Karpas-422 (cell line): ENCODE data around the gene PRICKLE2. TPM values are rescaled to one million over a fixed set of nuclear protein-coding genes. Genes with fewer than 3 reads are reported as not detected.

Experiments used
- DNase-seq: peaks from one replicate; pipeline ENCODE4 v3.0.0-alpha.2; 2015
- H2AFZ ChIP-seq: fragments of 200-600 bp; sonication (generic); 2 replicates; pipeline ENCODE4 v1.6.1; 2014; ENCODE audit warnings: antibody characterized with exemption, low read length, mixed read lengths
- H3K27ac ChIP-seq: fragments of 200-600 bp; sonication (generic); 2 replicates; pipeline ENCODE4 v1.5.1; 2014; ENCODE audit warnings: mild to moderate bottlenecking, low read length, moderate library complexity
- H3K27me3 ChIP-seq: fragments of 200-600 bp; sonication (generic); 2 replicates; pipeline ENCODE4 v1.6.1; 2014; ENCODE audit warnings: low read length, mixed read lengths
- H3K36me3 ChIP-seq: fragments of 200-600 bp; sonication (generic); 2 replicates; pipeline ENCODE4 v1.6.1; 2014; ENCODE audit warnings: low read length, mixed read lengths; ENCODE audit not compliant: insufficient read depth
- H3K4me1 ChIP-seq: fragments of 200-600 bp; sonication (generic); 2 replicates; pipeline ENCODE4 v1.6.1; 2014; ENCODE audit warnings: mild to moderate bottlenecking, low read length, mixed read lengths
- H3K4me2 ChIP-seq: fragments of 200-600 bp; sonication (generic); 2 replicates; pipeline ENCODE4 v1.6.1; 2014; ENCODE audit warnings: low read length, low read depth, mild to moderate bottlenecking; ENCODE audit not compliant: poor library complexity, severe bottlenecking
- H3K4me3 ChIP-seq: fragments of 200-600 bp; sonication (generic); 2 replicates; pipeline ENCODE4 v1.5.1; 2014; ENCODE audit warnings: mild to moderate bottlenecking, antibody characterized with exemption, low read length, mixed read lengths
- H3K79me2 ChIP-seq: fragments of 200-600 bp; sonication (generic); 2 replicates; pipeline ENCODE4 v1.6.1; 2014; ENCODE audit warnings: mild to moderate bottlenecking, low read length, mixed read lengths
- H3K9ac ChIP-seq: fragments of 200-600 bp; sonication (generic); 2 replicates; pipeline ENCODE4 v1.6.0; 2014; ENCODE audit warnings: low read length
- H3K9me2 ChIP-seq: fragments of 200-600 bp; sonication (generic), shearing (Covaris generic); replicated peaks from 2 replicates; pipeline ENCODE4 v1.6.0; 2014; ENCODE audit warnings: mild to moderate bottlenecking, low read length, moderate library complexity; ENCODE audit not compliant: insufficient read depth
- H3K9me3 ChIP-seq: fragments of 300-700, 200-600 bp; sonication (generic); 2 replicates; pipeline ENCODE4 v1.6.1; 2014; ENCODE audit warnings: low read length, mixed read lengths
- H4K20me1 ChIP-seq: fragments of 200-600 bp; sonication (generic); 2 replicates; pipeline ENCODE4 v1.6.1; 2014; ENCODE audit warnings: mild to moderate bottlenecking, antibody characterized with exemption, low read length, low read depth; ENCODE audit not compliant: insufficient read depth
- total RNA-seq: library from RNA; depleted of rRNA; stranded (reverse); fragments of >200 nt; shearing (Covaris generic); gene quantifications from 2 replicates; pipeline ENCODE4 v1.2.3, GENCODE V29; 2014; ENCODE audit warnings: low replicate concordance

The PRICKLE2 gene
- total RNA-seq, 1 experiment from 2014 or later: not detected

- Histone ChIP-seq H3K4me3 (no peak overlapping the region), H3K9me3 (no peaks in the 10 kb centered on the region), H3K27me3 (no peaks in the 10 kb centered on the region)
Observed at GRCh38 chr3:64138046-64138445, 87.2 kb downstream of the PRICKLE2 start.

GRCh38 chr3:64134882-64135281 is 90.4 kb downstream of the PRICKLE2 start:
- Histone ChIP-seq H3K4me3 (no peak overlapping the region), H3K4me2 (no peak overlapping the region), H3K4me1 (no peaks in the 10 kb centered on the region), H3K9ac (no peak overlapping the region), H4K20me1 (no peaks in the 10 kb centered on the region), H3K27ac (no peak overlapping the region), H3K9me3 (no peaks in the 10 kb centered on the region), H3K27me3 (no peaks in the 10 kb centered on the region), H3K36me3 (no peaks in the 10 kb centered on the region), H3K9me2 (no peaks in the 10 kb centered on the region), H2AFZ (no peak overlapping the region), H3K79me2 (no peaks in the 10 kb centered on the region)
- DNase-seq: no peak

More at GRCh38 chr3:64138046-64138445, 87.2 kb downstream of the PRICKLE2 start:
- no peak overlapping the region for H3K9ac ChIP-seq
- no peak overlapping the region for H3K4me2 ChIP-seq
- no peaks in the 10 kb centered on the region for H3K4me1 ChIP-seq
- no peak for DNase-seq
- no peaks in the 10 kb centered on the region for H3K79me2 ChIP-seq
- no peak overlapping the region for H3K27ac ChIP-seq
- H3K9me2 ChIP-seq: no peaks in the 10 kb centered on the region
- H4K20me1 ChIP-seq: no peaks in the 10 kb centered on the region
- no peak overlapping the region for H2AFZ ChIP-seq
- no peaks in the 10 kb centered on the region for H3K36me3 ChIP-seq

- Histone ChIP-seq H3K27ac (no peak overlapping the region), H3K9me2 (no peaks in the 10 kb centered on the region), H3K36me3 (no peaks in the 10 kb centered on the region), H3K9ac (no peak overlapping the region), H3K4me1 (no peaks in the 10 kb centered on the region), H3K9me3 (no peaks in the 10 kb centered on the region), H3K79me2 (no peaks in the 10 kb centered on the region), H3K27me3 (no peaks in the 10 kb centered on the region), H3K4me2 (no peak overlapping the region), H2AFZ (no peak overlapping the region), H4K20me1 (no peaks in the 10 kb centered on the region), H3K4me3 (no peak overlapping the region)
- DNase-seq: no peak
Observed at GRCh38 chr3:64133987-64134386, 91.3 kb downstream of the PRICKLE2 start.

- H3K9me3 ChIP-seq: no peaks in the 10 kb centered on the region
- no peaks in the 10 kb centered on the region for H4K20me1 ChIP-seq
- no peaks in the 10 kb centered on the region for H3K36me3 ChIP-seq
- no peaks in the 10 kb centered on the region for H3K79me2 ChIP-seq
- no peak overlapping the region for H3K27ac ChIP-seq
- H2AFZ ChIP-seq: no peak overlapping the region
- no peak overlapping the region for H3K4me3 ChIP-seq
- no peaks in the 10 kb centered on the region for H3K9me2 ChIP-seq
- no peak overlapping the region for H3K9ac ChIP-seq
- no peaks in the 10 kb centered on the region for H3K4me1 ChIP-seq
- H3K27me3 ChIP-seq: no peaks in the 10 kb centered on the region
- H3K4me2 ChIP-seq: no peak overlapping the region
- DNase-seq: no peak
Observed at GRCh38 chr3:64133272-64133671, 92.0 kb downstream of the PRICKLE2 start.

GRCh38 chr3:64131725-64132469 is 93.4 kb downstream of the PRICKLE2 start:
- Histone ChIP-seq H3K4me1 (no peaks in the 10 kb centered on the region), H3K27me3 (no peaks in the 10 kb centered on the region), H3K9ac (no peak overlapping the region), H3K79me2 (no peaks in the 10 kb centered on the region), H3K27ac (no peak overlapping the region), H4K20me1 (no peaks in the 10 kb centered on the region), H3K36me3 (no peaks in the 10 kb centered on the region), H2AFZ (no peak overlapping the region), H3K4me3 (no peak overlapping the region), H3K4me2 (no peak overlapping the region), H3K9me3 (no peaks in the 10 kb centered on the region), H3K9me2 (no peaks in the 10 kb centered on the region)
- no peak for DNase-seq

- H3K4me1 ChIP-seq: no peaks in the 10 kb centered on the region
- no peak overlapping the region for H3K27ac ChIP-seq
- no peak overlapping the region for H3K9ac ChIP-seq
- H3K4me2 ChIP-seq: no peak overlapping the region
- H2AFZ ChIP-seq: no peak overlapping the region
- H4K20me1 ChIP-seq: no peaks in the 10 kb centered on the region
- no peaks in the 10 kb centered on the region for H3K36me3 ChIP-seq
- no peak for DNase-seq
- H3K79me2 ChIP-seq: no peaks in the 10 kb centered on the region
- H3K4me3 ChIP-seq: no peak overlapping the region
- no peaks in the 10 kb centered on the region for H3K9me3 ChIP-seq
- no peaks in the 10 kb centered on the region for H3K27me3 ChIP-seq
- no peaks in the 10 kb centered on the region for H3K9me2 ChIP-seq
Observed at GRCh38 chr3:64130436-64130835, 94.8 kb downstream of the PRICKLE2 start.

- H3K27ac ChIP-seq: no peak overlapping the region
- H3K27me3 ChIP-seq: no peaks in the 10 kb centered on the region
- no peak overlapping the region for H2AFZ ChIP-seq
- no peaks in the 10 kb centered on the region for H3K9me2 ChIP-seq
- DNase-seq: no peak
- no peak overlapping the region for H3K4me2 ChIP-seq
- no peaks in the 10 kb centered on the region for H3K79me2 ChIP-seq
- H3K9ac ChIP-seq: no peak overlapping the region
- no peaks in the 10 kb centered on the region for H3K4me1 ChIP-seq
- H4K20me1 ChIP-seq: no peaks in the 10 kb centered on the region
- H3K9me3 ChIP-seq: no peaks in the 10 kb centered on the region
- H3K4me3 ChIP-seq: no peak overlapping the region
- no peaks in the 10 kb centered on the region for H3K36me3 ChIP-seq
Observed at GRCh38 chr3:64129581-64129980, 95.7 kb downstream of the PRICKLE2 start.

GRCh38 chr3:64129106-64129505 is 96.2 kb downstream of the PRICKLE2 start:
- Histone ChIP-seq H2AFZ (no peak overlapping the region), H3K4me2 (no peak overlapping the region), H3K9me2 (no peaks in the 10 kb centered on the region), H3K36me3 (no peaks in the 10 kb centered on the region), H4K20me1 (no peaks in the 10 kb centered on the region), H3K27me3 (no peaks in the 10 kb centered on the region), H3K4me1 (no peaks in the 10 kb centered on the region), H3K9me3 (no peaks in the 10 kb centered on the region), H3K79me2 (no peaks in the 10 kb centered on the region), H3K27ac (no peak overlapping the region), H3K4me3 (no peak overlapping the region), H3K9ac (no peak overlapping the region)
- no peak for DNase-seq
